ENCODE data around the gene CDK10. TPM values are rescaled to one million over a fixed set of nuclear protein-coding genes. Genes with fewer than 3 reads are reported as not detected.

Gene CDK10
- total RNA-seq, 1 experiment from 2014 or later, result 76.6 TPM

DNA sequence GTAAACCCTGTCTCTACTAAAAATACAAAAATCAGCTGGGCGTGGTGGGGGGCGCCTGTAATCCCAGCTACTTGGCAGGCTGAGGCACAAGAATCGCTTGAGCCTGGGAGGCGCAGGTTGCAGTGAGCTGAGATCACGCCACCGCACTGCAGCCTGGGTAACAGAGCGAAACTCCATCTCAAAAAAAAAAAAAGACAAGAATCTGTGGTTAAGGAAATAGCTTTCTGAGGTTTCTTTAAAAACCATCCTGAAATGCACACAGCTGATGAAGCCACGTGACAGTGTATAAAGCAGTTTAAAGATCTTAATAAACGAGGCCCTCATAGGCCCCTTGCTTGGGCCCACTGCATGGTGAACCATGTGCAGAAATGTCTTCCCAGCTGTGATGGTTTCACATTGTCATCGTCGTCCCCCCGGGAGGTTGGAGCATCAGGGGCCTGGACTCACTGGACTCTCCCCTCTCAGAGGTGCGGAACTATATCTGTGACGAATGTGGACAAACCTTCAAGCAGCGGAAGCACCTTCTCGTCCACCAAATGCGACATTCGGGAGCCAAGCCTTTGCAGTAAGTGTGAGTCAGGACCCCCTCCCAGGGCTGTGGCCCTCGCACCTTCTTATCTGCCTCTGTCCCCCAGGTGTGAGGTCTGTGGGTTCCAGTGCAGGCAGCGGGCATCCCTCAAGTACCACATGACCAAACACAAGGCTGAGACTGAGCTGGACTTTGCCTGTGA lies 51.0 kb downstream of the CDK10 start:
- peaks cover 13% of the 10 kb centered on the region for H3F3A ChIP-seq (ENCODE audit: insufficient read depth, low read depth)
- H3K27me3 ChIP-seq (ENCODE audit: insufficient read depth, low read depth), result no peaks in the 10 kb centered on the region
- H3K4me2 ChIP-seq, result no peak overlapping the region
- H3K4me1 ChIP-seq (replicated peaks; ENCODE audit: insufficient read depth), result no peaks in the 10 kb centered on the region
- H3K27ac ChIP-seq, result no peak overlapping the region
- H3K9me3 ChIP-seq (ENCODE audit: insufficient read depth, low read depth), result no peaks in the 10 kb centered on the region
- H2AFZ ChIP-seq, result no peak overlapping the region
- no peak overlapping the region for H3K4me3 ChIP-seq
- POLR2A ChIA-PET (ENCODE audit: unreplicated experiment), result no interaction called here
- BruUV-seq (replicated peaks), result no TSS peak
- intact Hi-C loops (cut with micrococcal nuclease; ENCODE audit: unreplicated experiment), result no loop called here
- no peaks in the 10 kb centered on the region for H3K9me2 ChIP-seq (ENCODE audit: insufficient read depth)
- TF ChIP-seq, protein P1, sequence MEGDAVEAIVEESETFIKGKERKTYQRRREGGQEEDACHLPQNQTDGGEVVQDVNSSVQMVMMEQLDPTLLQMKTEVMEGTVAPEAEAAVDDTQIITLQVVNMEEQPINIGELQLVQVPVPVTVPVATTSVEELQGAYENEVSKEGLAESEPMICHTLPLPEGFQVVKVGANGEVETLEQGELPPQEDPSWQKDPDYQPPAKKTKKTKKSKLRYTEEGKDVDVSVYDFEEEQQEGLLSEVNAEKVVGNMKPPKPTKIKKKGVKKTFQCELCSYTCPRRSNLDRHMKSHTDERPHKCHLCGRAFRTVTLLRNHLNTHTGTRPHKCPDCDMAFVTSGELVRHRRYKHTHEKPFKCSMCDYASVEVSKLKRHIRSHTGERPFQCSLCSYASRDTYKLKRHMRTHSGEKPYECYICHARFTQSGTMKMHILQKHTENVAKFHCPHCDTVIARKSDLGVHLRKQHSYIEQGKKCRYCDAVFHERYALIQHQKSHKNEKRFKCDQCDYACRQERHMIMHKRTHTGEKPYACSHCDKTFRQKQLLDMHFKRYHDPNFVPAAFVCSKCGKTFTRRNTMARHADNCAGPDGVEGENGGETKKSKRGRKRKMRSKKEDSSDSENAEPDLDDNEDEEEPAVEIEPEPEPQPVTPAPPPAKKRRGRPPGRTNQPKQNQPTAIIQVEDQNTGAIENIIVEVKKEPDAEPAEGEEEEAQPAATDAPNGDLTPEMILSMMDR (conservative IDR thresholded peaks at IDR 0.05), result no peak
- TF ChIP-seq EZH2 (IDR thresholded peaks at IDR 0.05; ENCODE audit: low read depth), result no peak
- no peak for DNase-seq
- H4K20me1 ChIP-seq (ENCODE audit: insufficient read depth), result peaks cover 11% of the 10 kb centered on the region; the same call in 1 of the 2 replicates
- no peaks in the 10 kb centered on the region for H3K79me2 ChIP-seq (ENCODE audit: low read depth)
- CTCF ChIA-PET, result no interaction called here
- peaks cover 12% of the 10 kb centered on the region; the same call in 1 of the 2 replicates for H3K36me3 ChIP-seq (ENCODE audit: low read depth)

DNA sequence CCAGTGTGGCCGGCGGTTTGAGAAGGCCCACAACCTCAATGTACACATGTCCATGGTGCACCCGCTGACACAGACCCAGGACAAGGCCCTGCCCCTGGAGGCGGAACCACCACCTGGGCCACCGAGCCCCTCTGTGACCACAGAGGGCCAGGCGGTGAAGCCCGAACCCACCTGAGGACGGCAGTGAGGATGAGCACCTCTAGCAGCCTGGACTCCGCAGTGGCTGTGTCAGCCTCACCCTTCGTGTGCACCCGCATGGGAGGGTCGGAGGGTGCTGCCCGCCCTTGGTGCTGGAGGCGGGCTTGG lies 51.5 kb downstream of the CDK10 start:
- no peaks in the 10 kb centered on the region for H3K9me2 ChIP-seq (ENCODE audit: insufficient read depth)
- ChIA-PET POLR2A (ENCODE audit: unreplicated experiment) (no interaction called here), CTCF (no interaction called here)
- no TSS peak for BruUV-seq (replicated peaks)
- DNase-seq, result no peak
- TF ChIP-seq EZH2 (IDR thresholded peaks at IDR 0.05; ENCODE audit: low read depth), result no peak
- TF ChIP-seq, protein P1 (conservative IDR thresholded peaks at IDR 0.05), result no peak
- H3K36me3 ChIP-seq (ENCODE audit: low read depth), result peaks cover 12% of the 10 kb centered on the region; the same call in 1 of the 2 replicates
- no peaks in the 10 kb centered on the region for H3K27me3 ChIP-seq (ENCODE audit: insufficient read depth, low read depth)
- intact Hi-C loops (cut with micrococcal nuclease; ENCODE audit: unreplicated experiment), result no loop called here
- no peaks in the 10 kb centered on the region for H3K79me2 ChIP-seq (ENCODE audit: low read depth)
- H2AFZ ChIP-seq, result no peak overlapping the region
- no peak overlapping the region for H3K4me3 ChIP-seq
- H3K27ac ChIP-seq, result no peak overlapping the region
- H3K4me2 ChIP-seq, result no peak overlapping the region
- no peaks in the 10 kb centered on the region for H3K4me1 ChIP-seq (replicated peaks; ENCODE audit: insufficient read depth)
- H4K20me1 ChIP-seq (ENCODE audit: insufficient read depth), result peaks cover 11% of the 10 kb centered on the region; the same call in 1 of the 2 replicates
- no peaks in the 10 kb centered on the region for H3K9me3 ChIP-seq (ENCODE audit: insufficient read depth, low read depth)
- H3F3A ChIP-seq (ENCODE audit: insufficient read depth, low read depth), result peaks cover 13% of the 10 kb centered on the region

DNA sequence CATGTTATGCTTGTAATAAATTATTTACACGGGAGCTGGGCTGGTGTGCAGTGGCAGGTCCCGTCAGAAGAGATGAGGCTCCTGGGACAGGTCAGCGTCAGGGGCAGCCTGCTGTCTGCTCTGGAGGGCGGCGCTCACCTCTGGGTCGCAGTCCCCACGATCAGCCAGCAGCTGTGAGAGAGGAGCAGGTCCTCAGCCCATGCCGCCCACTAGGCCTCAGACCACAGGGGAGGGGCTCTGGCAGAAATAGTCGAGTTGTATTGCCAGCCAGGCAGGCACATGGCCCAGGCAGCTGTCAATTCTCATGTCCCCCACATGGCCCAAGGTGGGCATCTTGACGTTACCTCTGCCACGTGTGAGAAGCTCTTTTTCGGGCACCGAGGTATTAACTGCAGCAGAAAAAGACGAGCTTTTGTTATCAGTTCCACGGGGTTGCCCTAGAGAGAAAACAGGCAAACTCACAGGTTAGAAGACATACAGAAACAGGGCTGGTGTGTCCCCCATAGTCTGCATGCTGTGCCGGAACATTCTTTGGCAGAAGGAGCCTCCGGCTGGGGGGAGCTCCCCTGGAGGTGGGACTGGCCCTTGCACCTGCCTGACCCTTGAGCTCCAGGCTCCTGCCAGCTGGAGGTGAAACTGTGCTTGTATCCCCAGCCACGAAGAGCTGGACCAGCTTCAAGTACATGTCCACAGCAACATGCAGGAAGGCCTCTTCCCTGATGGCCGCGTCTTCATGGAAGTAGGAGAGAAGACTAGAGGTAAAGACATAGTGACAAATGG lies 52.2 kb downstream of the CDK10 start:
- no peaks in the 10 kb centered on the region for H3K9me3 ChIP-seq (ENCODE audit: insufficient read depth, low read depth)
- peaks cover 17% of the 10 kb centered on the region for H3F3A ChIP-seq (ENCODE audit: insufficient read depth, low read depth)
- no peak for DNase-seq
- BruUV-seq (replicated peaks), result no TSS peak
- ChIA-PET POLR2A (ENCODE audit: unreplicated experiment) (no interaction called here), CTCF (no interaction called here)
- H4K20me1 ChIP-seq (ENCODE audit: insufficient read depth), result peaks cover 11% of the 10 kb centered on the region; the same call in 1 of the 2 replicates
- H3K79me2 ChIP-seq (ENCODE audit: low read depth), result no peaks in the 10 kb centered on the region
- no peaks in the 10 kb centered on the region for H3K4me1 ChIP-seq (replicated peaks; ENCODE audit: insufficient read depth)
- peaks cover 12% of the 10 kb centered on the region; the same call in 1 of the 2 replicates for H3K36me3 ChIP-seq (ENCODE audit: low read depth)
- no peak overlapping the region for H2AFZ ChIP-seq
- no peak overlapping the region for H3K4me2 ChIP-seq
- H3K27ac ChIP-seq, result no peak overlapping the region
- no peaks in the 10 kb centered on the region for H3K27me3 ChIP-seq (ENCODE audit: insufficient read depth, low read depth)
- TF ChIP-seq EZH2 (IDR thresholded peaks at IDR 0.05; ENCODE audit: low read depth), result no peak
- TF ChIP-seq, protein P1 (conservative IDR thresholded peaks at IDR 0.05), result no peak
- intact Hi-C loops (cut with micrococcal nuclease; ENCODE audit: unreplicated experiment), result no loop called here
- H3K9me2 ChIP-seq (ENCODE audit: insufficient read depth), result no peaks in the 10 kb centered on the region
- H3K4me3 ChIP-seq, result no peak overlapping the region

Data from PC-9 (cell line).